ENCODE results near the gene CDH26. TPM values are rescaled to one million over a fixed set of nuclear protein-coding genes. Genes with fewer than 3 reads are reported as not detected.

Gene CDH26
- total RNA-seq, 2 experiments from 2014 or later = 0.88 to 0.91 TPM

GRCh38 chr20:60021104-60021503, 62.9 kb downstream of the CDH26 start:
- no peak for DNase-seq
- ATAC-seq = no peak
- POLR2A ChIA-PET = no interaction called here
- CTCF ChIA-PET = no interaction called here
- H3K27ac Mint-ChIP-seq = no peak overlapping the region
- H3K4me3 Mint-ChIP-seq = no peak overlapping the region
- intact Hi-C loops (cut with DNase I, micrococcal nuclease) = no loop called here
- H3K27me3 Mint-ChIP-seq = no peaks in the 10 kb centered on the region
- peaks cover 6% of the 10 kb centered on the region for H3K9me3 Mint-ChIP-seq (ENCODE audit: low read depth)
- H3K36me3 Mint-ChIP-seq (ENCODE audit: low read depth) = peaks cover 6% of the 10 kb centered on the region
- no peaks in the 10 kb centered on the region for H3K4me1 Mint-ChIP-seq

GRCh38 chr20:60022849-60023248, 64.6 kb downstream of the CDH26 start:
- DNase-seq (no peak), ATAC-seq (no peak)
- Mint-ChIP-seq H3K27ac (no peak overlapping the region), H3K36me3 (ENCODE audit: low read depth) (peaks cover 4% of the 10 kb centered on the region), H3K4me3 (no peak overlapping the region), H3K27me3 (no peaks in the 10 kb centered on the region), H3K4me1 (no peaks in the 10 kb centered on the region), H3K9me3 (ENCODE audit: low read depth) (peaks cover 9% of the 10 kb centered on the region)
- intact Hi-C loops (cut with DNase I, micrococcal nuclease) = no loop called here
- CTCF ChIA-PET = interaction anchor here (1.1 kb wide), 1 partner anchor 8 kb away, joined by 3 read pairs; no protein-coding TSS in a partner anchor
- POLR2A ChIA-PET = no interaction called here

GRCh38 chr20:60024245-60024644, 66.0 kb downstream of the CDH26 start:
- H3K9me3 Mint-ChIP-seq (ENCODE audit: low read depth) = peaks cover 2% of the 10 kb centered on the region
- H3K4me1 Mint-ChIP-seq = no peaks in the 10 kb centered on the region
- ChIA-PET POLR2A (no interaction called here), CTCF (interaction anchor here (1.1 kb wide), 1 partner anchor 10 kb away, joined by 3 read pairs; no protein-coding TSS in a partner anchor)
- DNase-seq (no peak), ATAC-seq (no peak)
- intact Hi-C loops (cut with DNase I, micrococcal nuclease) = no loop called here
- no peak overlapping the region for H3K27ac Mint-ChIP-seq
- no peaks in the 10 kb centered on the region for H3K27me3 Mint-ChIP-seq
- H3K36me3 Mint-ChIP-seq (ENCODE audit: low read depth) = peaks cover 2% of the 10 kb centered on the region
- H3K4me3 Mint-ChIP-seq = no peak overlapping the region

- H3K27ac Mint-ChIP-seq = no peak overlapping the region
- H3K9me3 Mint-ChIP-seq (ENCODE audit: low read depth) = peaks cover 2% of the 10 kb centered on the region
- no peaks in the 10 kb centered on the region for H3K27me3 Mint-ChIP-seq
- no peaks in the 10 kb centered on the region for H3K4me1 Mint-ChIP-seq
- CTCF ChIA-PET = no interaction called here
- no peaks in the 10 kb centered on the region for H3K36me3 Mint-ChIP-seq (ENCODE audit: low read depth)
- POLR2A ChIA-PET = no interaction called here
- DNase-seq (no peak), ATAC-seq (no peak)
- intact Hi-C loops (cut with DNase I, micrococcal nuclease) = no loop called here
- H3K4me3 Mint-ChIP-seq = no peak overlapping the region
Measured at GRCh38 chr20:60024801-60025200, 66.6 kb downstream of the CDH26 start.

GRCh38 chr20:60026010-60026409, 67.8 kb downstream of the CDH26 start:
- no peak for DNase-seq
- intact Hi-C loops (cut with DNase I, micrococcal nuclease) = no loop called here
- POLR2A ChIA-PET = no interaction called here
- H3K27ac Mint-ChIP-seq = no peak overlapping the region
- H3K4me1 Mint-ChIP-seq = no peaks in the 10 kb centered on the region
- no peak overlapping the region for H3K4me3 Mint-ChIP-seq
- peaks cover 2% of the 10 kb centered on the region for H3K9me3 Mint-ChIP-seq (ENCODE audit: low read depth)
- CTCF ChIA-PET = no interaction called here
- H3K36me3 Mint-ChIP-seq (ENCODE audit: low read depth) = no peaks in the 10 kb centered on the region
- no peak for ATAC-seq
- H3K27me3 Mint-ChIP-seq = no peaks in the 10 kb centered on the region

DNA sequence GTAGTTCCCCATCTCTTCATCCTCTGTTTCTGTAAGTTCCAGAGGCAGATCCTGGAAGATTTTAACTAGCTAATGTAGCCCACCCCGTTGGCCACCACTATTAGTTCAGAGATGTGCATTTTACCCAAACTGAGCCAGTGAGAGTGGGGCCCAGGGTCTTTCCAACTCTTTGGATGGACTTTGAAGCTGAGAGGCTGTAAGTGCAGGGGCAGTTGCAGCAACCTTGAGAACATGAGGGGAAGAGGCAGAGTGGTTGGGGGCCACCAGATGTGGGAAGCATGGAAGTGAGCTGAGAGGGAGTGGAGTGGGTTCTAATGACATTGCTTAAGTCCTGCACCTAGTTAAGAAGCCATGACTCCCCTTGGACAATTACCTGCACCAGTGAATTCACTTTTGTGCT, 72.2 kb downstream of the CDH26 start:
- intact Hi-C loops (cut with DNase I, micrococcal nuclease) = no loop called here
- DNase-seq (no peak), ATAC-seq (no peak)
- no peaks in the 10 kb centered on the region for H3K4me1 Mint-ChIP-seq
- no peak overlapping the region for H3K4me3 Mint-ChIP-seq
- H3K9me3 Mint-ChIP-seq (ENCODE audit: low read depth) = peaks cover 2% of the 10 kb centered on the region
- ChIA-PET POLR2A (no interaction called here), CTCF (no interaction called here)
- no peaks in the 10 kb centered on the region for H3K27me3 Mint-ChIP-seq
- H3K36me3 Mint-ChIP-seq (ENCODE audit: low read depth) = no peaks in the 10 kb centered on the region
- no peak overlapping the region for H3K27ac Mint-ChIP-seq

DNA sequence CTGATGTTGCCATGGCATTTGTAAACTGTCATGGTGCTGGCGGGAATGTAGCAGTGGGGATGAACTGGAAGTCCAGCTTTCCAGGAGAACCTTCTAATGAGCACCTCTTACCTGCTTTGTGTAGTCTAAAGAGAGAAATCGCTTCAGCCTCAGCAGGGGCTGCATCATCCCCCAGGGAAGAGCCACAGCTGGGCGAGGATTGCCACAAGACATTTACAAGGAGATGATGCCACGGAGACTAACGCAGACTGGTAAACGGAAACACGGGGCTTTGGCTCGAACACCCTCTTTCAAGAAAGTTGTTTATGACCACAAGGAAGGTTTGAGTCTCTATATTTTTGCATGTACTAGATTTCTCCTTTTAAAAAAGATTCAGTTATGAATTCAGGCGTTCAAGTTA, 72.9 kb downstream of the CDH26 start:
- Mint-ChIP-seq H3K4me3 (no peak overlapping the region), H3K27ac (no peak overlapping the region), H3K27me3 (no peaks in the 10 kb centered on the region), H3K9me3 (ENCODE audit: low read depth) (peaks cover 2% of the 10 kb centered on the region), H3K4me1 (no peaks in the 10 kb centered on the region), H3K36me3 (ENCODE audit: low read depth) (peaks cover 1% of the 10 kb centered on the region)
- no peak for ATAC-seq
- no peak for DNase-seq
- ChIA-PET POLR2A (no interaction called here), CTCF (interaction anchor here (0.6 kb wide), 1 partner anchor 106 kb away, joined by 3 read pairs; no protein-coding TSS in a partner anchor)
- intact Hi-C loops (cut with DNase I, micrococcal nuclease) = no loop called here

- ChIA-PET POLR2A (no interaction called here), CTCF (no interaction called here)
- Mint-ChIP-seq H3K27ac (no peak overlapping the region), H3K4me1 (no peaks in the 10 kb centered on the region), H3K4me3 (no peak overlapping the region), H3K27me3 (no peaks in the 10 kb centered on the region), H3K9me3 (ENCODE audit: low read depth) (no peaks in the 10 kb centered on the region), H3K36me3 (ENCODE audit: low read depth) (peaks cover 1% of the 10 kb centered on the region)
- DNase-seq = no peak
- ATAC-seq = no peak
- intact Hi-C loops (cut with DNase I, micrococcal nuclease) = no loop called here
Measured at GRCh38 chr20:60034231-60035110, 76.2 kb downstream of the CDH26 start.

- CTCF ChIA-PET = no interaction called here
- POLR2A ChIA-PET = no interaction called here
- no peak overlapping the region for H3K27ac Mint-ChIP-seq
- H3K27me3 Mint-ChIP-seq = no peaks in the 10 kb centered on the region
- H3K9me3 Mint-ChIP-seq (ENCODE audit: low read depth) = no peaks in the 10 kb centered on the region
- H3K4me3 Mint-ChIP-seq = no peak overlapping the region
- ATAC-seq (no peak), DNase-seq (no peak)
- H3K4me1 Mint-ChIP-seq = no peaks in the 10 kb centered on the region
- intact Hi-C loops (cut with DNase I, micrococcal nuclease) = no loop called here
- peaks cover 1% of the 10 kb centered on the region for H3K36me3 Mint-ChIP-seq (ENCODE audit: low read depth)
Measured at GRCh38 chr20:60035486-60035885, 77.3 kb downstream of the CDH26 start.

GRCh38 chr20:60036346-60036745, 78.1 kb downstream of the CDH26 start:
- intact Hi-C loops (cut with DNase I, micrococcal nuclease) = no loop called here
- Mint-ChIP-seq H3K27ac (no peak overlapping the region), H3K4me3 (no peak overlapping the region), H3K27me3 (no peaks in the 10 kb centered on the region), H3K36me3 (ENCODE audit: low read depth) (peaks cover 1% of the 10 kb centered on the region), H3K9me3 (ENCODE audit: low read depth) (no peaks in the 10 kb centered on the region), H3K4me1 (no peaks in the 10 kb centered on the region)
- DNase-seq (no peak), ATAC-seq (no peak)
- ChIA-PET CTCF (interaction anchor here (0.8 kb wide), 1 partner anchor 14 kb away, joined by 3 read pairs; no protein-coding TSS in a partner anchor), POLR2A (no interaction called here)

- Mint-ChIP-seq H3K27ac (no peak overlapping the region), H3K9me3 (ENCODE audit: low read depth) (no peaks in the 10 kb centered on the region), H3K4me1 (no peaks in the 10 kb centered on the region), H3K36me3 (ENCODE audit: low read depth) (peaks cover 1% of the 10 kb centered on the region), H3K4me3 (no peak overlapping the region), H3K27me3 (no peaks in the 10 kb centered on the region)
- ChIA-PET POLR2A (no interaction called here), CTCF (interaction anchor here (0.8 kb wide), 1 partner anchor 13 kb away, joined by 3 read pairs; no protein-coding TSS in a partner anchor)
- DNase-seq (no peak), ATAC-seq (no peak)
- intact Hi-C loops (cut with DNase I, micrococcal nuclease) = no loop called here
Measured at GRCh38 chr20:60036746-60037499, 78.7 kb downstream of the CDH26 start.

- Mint-ChIP-seq H3K27ac (no peak overlapping the region), H3K4me3 (no peak overlapping the region), H3K27me3 (no peaks in the 10 kb centered on the region), H3K4me1 (no peaks in the 10 kb centered on the region), H3K9me3 (ENCODE audit: low read depth) (no peaks in the 10 kb centered on the region), H3K36me3 (ENCODE audit: low read depth) (peaks cover 1% of the 10 kb centered on the region)
- ChIA-PET POLR2A (no interaction called here), CTCF (no interaction called here)
- intact Hi-C loops (cut with DNase I, micrococcal nuclease) = no loop called here
- DNase-seq (no peak), ATAC-seq (no peak)
Measured at GRCh38 chr20:60038400-60039008, 80.3 kb downstream of the CDH26 start.
